GM18519 (cell line): ENCODE measurements around the gene OGFRL1.

Experiments used
- ATAC-seq: cut with Tn5 transposase; IDR thresholded peaks from one replicate; pipeline ENCODE4 v1.9.1; 2021; ENCODE audit warnings: mild to moderate bottlenecking, moderate library complexity; ENCODE audit not compliant: unreplicated experiment, low FRiP score

Gene OGFRL1

GRCh38 chr6:71330501-71330900, 41.9 kb downstream of the OGFRL1 start:
- no peak for ATAC-seq

- no peak for ATAC-seq
These were observed 43.4 kb downstream of the OGFRL1 start for GRCh38 chr6:71332012-71332411.

- no peak for ATAC-seq
These were observed 44.4 kb downstream of the OGFRL1 start for GRCh38 chr6:71333050-71333449.

GRCh38 chr6:71333697-71334096, 45.1 kb downstream of the OGFRL1 start:
- no peak for ATAC-seq

GRCh38 chr6:71334768-71335167, 46.2 kb downstream of the OGFRL1 start:
- ATAC-seq = peak; percentile 60

GRCh38 chr6:71335544-71335943, 46.9 kb downstream of the OGFRL1 start:
- no peak for ATAC-seq

GRCh38 chr6:71336901-71337300, 48.3 kb downstream of the OGFRL1 start:
- no peak for ATAC-seq

- no peak for ATAC-seq
These were observed 50.1 kb downstream of the OGFRL1 start for GRCh38 chr6:71338540-71339316.

GRCh38 chr6:71342772-71343171, 54.2 kb downstream of the OGFRL1 start:
- no peak for ATAC-seq

GRCh38 chr6:71345476-71346333, 57.1 kb downstream of the OGFRL1 start:
- ATAC-seq = no peak

- no peak for ATAC-seq
These were observed 57.7 kb downstream of the OGFRL1 start for GRCh38 chr6:71346334-71346694.

- ATAC-seq = no peak
These were observed 58.5 kb downstream of the OGFRL1 start for GRCh38 chr6:71347119-71347518.

GRCh38 chr6:71349395-71349794, 60.8 kb downstream of the OGFRL1 start:
- ATAC-seq = no peak

- no peak for ATAC-seq
These were observed 61.5 kb downstream of the OGFRL1 start for GRCh38 chr6:71349976-71350615.

- no peak for ATAC-seq
These were observed 62.6 kb downstream of the OGFRL1 start for GRCh38 chr6:71351190-71351589.
